WTC11 (cell line): ENCODE measurements around the gene BACH2. TPM values are rescaled to one million over a fixed set of nuclear protein-coding genes. Genes with fewer than 3 reads are reported as not detected.

Experiments used
- ATAC-seq: fragments of 200-7000 bp; cut with Tn5 transposase; 2 replicates; pipeline ENCODE4 v1.10.0; 2021; ENCODE audit warnings: mild to moderate bottlenecking, moderate library complexity
- CTCF ChIA-PET: fragments of 300-600 bp; sonication (Branson Sonifier 250); formaldehyde crosslinking; loops from one replicate; lab custom pipeline; 2021; ENCODE audit warnings: antibody characterized with exemption; lab: Charles Lee
- POLR2A ChIA-PET: fragments of 350-600 bp; sonication (Branson Sonifier 250); formaldehyde crosslinking; loops from one replicate; lab custom pipeline; 2021; ENCODE audit warnings: antibody characterized with exemption; lab: Charles Lee
- DNase-seq: peaks from one replicate; pipeline ENCODE4 v3.0.0; 2021; ENCODE audit warnings: low spot score
- H3K27ac Mint-ChIP-seq: 2 replicates; pipeline ENCODE4 v1.8.0; 2021; ENCODE audit warnings: mixed read lengths
- H3K27me3 Mint-ChIP-seq: 2 replicates; pipeline ENCODE4 v1.8.0; 2021; ENCODE audit warnings: low read depth, mild to moderate bottlenecking, moderate library complexity, mixed read lengths
- H3K36me3 Mint-ChIP-seq: 2 replicates; pipeline ENCODE4 v1.8.0; 2021; ENCODE audit warnings: mixed read lengths
- H3K4me1 Mint-ChIP-seq: 2 replicates; pipeline ENCODE4 v1.8.0; 2022; ENCODE audit warnings: mixed read lengths
- H3K4me3 Mint-ChIP-seq: 2 replicates; pipeline ENCODE4 v1.8.0; 2021; ENCODE audit warnings: mild to moderate bottlenecking, moderate library complexity, mixed read lengths
- H3K9me3 Mint-ChIP-seq: 2 replicates; pipeline ENCODE4 v1.8.0; 2021; ENCODE audit warnings: mixed read lengths
- ARID4B ChIP-seq: sonication (generic); formaldehyde crosslinking; IDR thresholded peaks from 2 replicates; pipeline ENCODE4 v1.8.0; 2023; ENCODE audit warnings: missing genetic modification reagents, mild to moderate bottlenecking, borderline replicate concordance
- CBFB ChIP-seq: sonication (generic); formaldehyde crosslinking; IDR thresholded peaks from 2 replicates; pipeline ENCODE4 v1.8.1; 2022; ENCODE audit warnings: mild to moderate bottlenecking, low read depth, missing genetic modification reagents
- CREB1 ChIP-seq: sonication (generic); formaldehyde crosslinking; IDR thresholded peaks from 2 replicates; pipeline ENCODE4 v1.8.0; 2023; ENCODE audit warnings: mild to moderate bottlenecking, missing genetic modification reagents
- E2F4 ChIP-seq: sonication (generic); formaldehyde crosslinking; IDR thresholded peaks from 2 replicates; pipeline ENCODE4 v1.8.1; 2022; ENCODE audit warnings: low read depth, mild to moderate bottlenecking, moderate library complexity, missing genetic modification reagents, borderline replicate concordance
- EMX1 ChIP-seq: fragments of 250-450 bp; sonication (Bioruptor Pico); IDR thresholded peaks from 2 replicates; pipeline ENCODE4 v1.8.0; 2021; ENCODE audit warnings: mild to moderate bottlenecking
- ETV6 ChIP-seq: sonication (generic); formaldehyde crosslinking; IDR thresholded peaks from 2 replicates; pipeline ENCODE4 v1.8.1; 2022; ENCODE audit warnings: mild to moderate bottlenecking, missing genetic modification reagents
- FOXP1 ChIP-seq: sonication (generic); formaldehyde crosslinking; IDR thresholded peaks from 2 replicates; pipeline ENCODE4 v1.8.0; 2022; ENCODE audit warnings: missing genetic modification reagents, mild to moderate bottlenecking, moderate library complexity, borderline replicate concordance
- FOXP4 ChIP-seq: sonication (generic); formaldehyde crosslinking; IDR thresholded peaks from 2 replicates; pipeline ENCODE4 v1.8.0; 2022; ENCODE audit warnings: mild to moderate bottlenecking, missing genetic modification reagents
- GABPB1 ChIP-seq: sonication (generic); formaldehyde crosslinking; IDR thresholded peaks from 2 replicates; pipeline ENCODE4 v1.8.1; 2023; ENCODE audit warnings: mild to moderate bottlenecking, missing genetic modification reagents
- JUN ChIP-seq: sonication (generic); formaldehyde crosslinking; IDR thresholded peaks from 2 replicates; pipeline ENCODE4 v1.8.0; 2023; ENCODE audit warnings: mild to moderate bottlenecking, missing genetic modification reagents
- NR1H2 ChIP-seq: sonication (generic); formaldehyde crosslinking; IDR thresholded peaks from 2 replicates; pipeline ENCODE4 v1.9.0; 2021; ENCODE audit warnings: mild to moderate bottlenecking, moderate library complexity, missing genetic modification reagents
- PREB ChIP-seq: sonication (generic); formaldehyde crosslinking; IDR thresholded peaks from 2 replicates; pipeline ENCODE4 v1.8.1; 2022; ENCODE audit warnings: mild to moderate bottlenecking, missing genetic modification reagents, moderate library complexity, borderline replicate concordance
- SMAD4 ChIP-seq: sonication (generic); formaldehyde crosslinking; IDR thresholded peaks from 2 replicates; pipeline ENCODE4 v1.8.0; 2022; ENCODE audit warnings: mild to moderate bottlenecking, missing genetic modification reagents
- TCF7 ChIP-seq: sonication (generic); formaldehyde crosslinking; IDR thresholded peaks from 2 replicates; pipeline ENCODE4 v1.8.0; 2022; ENCODE audit warnings: mild to moderate bottlenecking, low read depth, missing genetic modification reagents, moderate library complexity
- USF1 ChIP-seq: sonication (generic); formaldehyde crosslinking; IDR thresholded peaks from 2 replicates; pipeline ENCODE4 v1.8.0; 2022; ENCODE audit warnings: mild to moderate bottlenecking, missing genetic modification reagents
- ZBTB21 ChIP-seq: sonication (generic); formaldehyde crosslinking; IDR thresholded peaks from 2 replicates; pipeline ENCODE4 v1.8.1; 2023; ENCODE audit warnings: mild to moderate bottlenecking, missing genetic modification reagents, borderline replicate concordance
- ZBTB43 ChIP-seq: sonication (generic); formaldehyde crosslinking; IDR thresholded peaks from 2 replicates; pipeline ENCODE4 v1.8.1; 2023; ENCODE audit warnings: mild to moderate bottlenecking, missing genetic modification reagents
- ZNF121 ChIP-seq: sonication (generic); formaldehyde crosslinking; IDR thresholded peaks from 2 replicates; pipeline ENCODE4 v1.8.0; 2023; ENCODE audit warnings: missing genetic modification reagents
- ZNF232 ChIP-seq: sonication (generic); formaldehyde crosslinking; IDR thresholded peaks from 2 replicates; pipeline ENCODE4 v1.8.0; 2022; ENCODE audit warnings: mild to moderate bottlenecking, missing genetic modification reagents
- ZNF532 ChIP-seq: fragments of 250-450 bp; sonication (Bioruptor Pico); IDR thresholded peaks from 2 replicates; pipeline ENCODE4 v1.9.0; 2021; ENCODE audit warnings: mild to moderate bottlenecking, borderline replicate concordance
- total RNA-seq: library from RNA; stranded (reverse); gene quantifications from 3 replicates; pipeline ENCODE4 v1.2.3, GENCODE V29; 2021

BACH2 gene
- total RNA-seq, 1 experiment from 2014 or later = 5.9 TPM

- H3K4me1 Mint-ChIP-seq = peaks cover 13% of the 10 kb centered on the region
- no peaks in the 10 kb centered on the region for H3K9me3 Mint-ChIP-seq
- H3K4me3 Mint-ChIP-seq = no peak overlapping the region
- H3K27ac Mint-ChIP-seq = no peak overlapping the region
- TF ChIP-seq SMAD4 (CRISPR knock-in tag) (no peak), ZNF532 (CRISPR knock-in tag) (no peak), ZNF232 (CRISPR knock-in tag) (no peak), PREB (CRISPR knock-in tag) (no peak), EMX1 (CRISPR knock-in tag) (no peak), ETV6 (CRISPR knock-in tag) (no peak), E2F4 (no peak), CREB1 (no peak), ARID4B (CRISPR knock-in tag) (no peak), NR1H2 (CRISPR knock-in tag) (no peak), TCF7 (no peak), FOXP1 (CRISPR knock-in tag) (no peak), ZBTB43 (CRISPR knock-in tag) (no peak), GABPB1 (CRISPR knock-in tag) (no peak), ZNF121 (CRISPR knock-in tag) (no peak), CBFB (no peak), USF1 (CRISPR knock-in tag) (no peak), FOXP4 (CRISPR knock-in tag) (no peak), JUN (CRISPR knock-in tag) (no peak), ZBTB21 (no peak)
- H3K27me3 Mint-ChIP-seq = no peaks in the 10 kb centered on the region
- ChIA-PET CTCF (interaction anchor here (0.8 to 1.7 kb wide), 3 partner anchors 247 to 292 kb away, joined by 3 to 7 read pairs (median 5); no protein-coding TSS in a partner anchor), POLR2A (no interaction called here)
- DNase-seq = no peak
- no peaks in the 10 kb centered on the region for H3K36me3 Mint-ChIP-seq
- no peak for ATAC-seq
Measured at GRCh38 chr6:90187437-90188121, 109.1 kb downstream of the BACH2 start.
